Measurements from ENCODE around the gene HDHD2.
"Not testable (repeated sequence)": the region's sequence is repeated elsewhere in the genome, so short reads cannot be mapped to it uniquely, and the experiment has no call there.

DNA sequence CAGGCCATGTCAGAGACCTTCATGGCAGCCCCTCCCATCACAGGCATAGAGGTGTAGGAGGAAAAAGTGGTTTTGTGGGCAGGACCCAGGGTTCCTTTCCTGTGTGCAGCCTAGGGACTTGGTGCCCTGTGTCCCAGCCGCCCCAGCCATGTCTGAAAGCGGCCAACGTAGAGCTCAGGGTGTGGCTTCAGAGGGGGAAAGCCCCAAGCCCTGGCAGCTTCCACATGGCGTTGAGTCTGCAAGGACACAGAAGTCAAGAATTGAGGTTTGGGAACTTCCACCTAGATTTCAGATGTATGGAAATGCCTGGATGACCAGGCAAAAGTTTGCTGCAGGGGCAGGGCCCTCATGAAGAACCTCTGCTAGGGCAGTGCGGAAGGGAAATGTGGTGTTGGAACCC is 31.9 kb upstream of the HDHD2 start:
- TF ChIP-seq POLR2A (IDR thresholded peaks at IDR 0.05): not testable (repeated sequence)
- TF ChIP-seq, protein P1, sequence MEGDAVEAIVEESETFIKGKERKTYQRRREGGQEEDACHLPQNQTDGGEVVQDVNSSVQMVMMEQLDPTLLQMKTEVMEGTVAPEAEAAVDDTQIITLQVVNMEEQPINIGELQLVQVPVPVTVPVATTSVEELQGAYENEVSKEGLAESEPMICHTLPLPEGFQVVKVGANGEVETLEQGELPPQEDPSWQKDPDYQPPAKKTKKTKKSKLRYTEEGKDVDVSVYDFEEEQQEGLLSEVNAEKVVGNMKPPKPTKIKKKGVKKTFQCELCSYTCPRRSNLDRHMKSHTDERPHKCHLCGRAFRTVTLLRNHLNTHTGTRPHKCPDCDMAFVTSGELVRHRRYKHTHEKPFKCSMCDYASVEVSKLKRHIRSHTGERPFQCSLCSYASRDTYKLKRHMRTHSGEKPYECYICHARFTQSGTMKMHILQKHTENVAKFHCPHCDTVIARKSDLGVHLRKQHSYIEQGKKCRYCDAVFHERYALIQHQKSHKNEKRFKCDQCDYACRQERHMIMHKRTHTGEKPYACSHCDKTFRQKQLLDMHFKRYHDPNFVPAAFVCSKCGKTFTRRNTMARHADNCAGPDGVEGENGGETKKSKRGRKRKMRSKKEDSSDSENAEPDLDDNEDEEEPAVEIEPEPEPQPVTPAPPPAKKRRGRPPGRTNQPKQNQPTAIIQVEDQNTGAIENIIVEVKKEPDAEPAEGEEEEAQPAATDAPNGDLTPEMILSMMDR (IDR thresholded peaks at IDR 0.05): not testable (repeated sequence)
